ENCODE results near the gene ST7L.

The ST7L gene

DNA sequence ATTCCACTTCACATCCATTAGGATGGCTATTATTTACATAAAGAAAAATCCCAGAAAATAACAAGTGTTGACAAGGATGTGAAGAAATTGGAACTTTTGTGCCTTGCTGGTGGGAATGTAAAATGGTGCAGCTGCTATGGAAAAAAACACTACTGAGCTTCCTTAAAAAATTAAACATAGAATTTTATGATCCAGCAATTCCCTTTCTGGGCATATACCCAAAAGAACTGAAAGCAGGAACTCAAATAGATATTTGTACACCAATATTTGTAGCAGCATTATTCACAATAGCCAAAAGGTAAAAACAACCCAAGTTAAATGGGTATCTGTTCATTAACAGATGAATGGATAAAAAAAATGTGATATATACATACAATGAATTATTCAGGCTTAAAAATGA lies 64.5 kb downstream of the ST7L start:
- peak; percentile 41 for DNase-seq (ENCODE audit: low read depth)
- TF ChIP-seq, protein P1, sequence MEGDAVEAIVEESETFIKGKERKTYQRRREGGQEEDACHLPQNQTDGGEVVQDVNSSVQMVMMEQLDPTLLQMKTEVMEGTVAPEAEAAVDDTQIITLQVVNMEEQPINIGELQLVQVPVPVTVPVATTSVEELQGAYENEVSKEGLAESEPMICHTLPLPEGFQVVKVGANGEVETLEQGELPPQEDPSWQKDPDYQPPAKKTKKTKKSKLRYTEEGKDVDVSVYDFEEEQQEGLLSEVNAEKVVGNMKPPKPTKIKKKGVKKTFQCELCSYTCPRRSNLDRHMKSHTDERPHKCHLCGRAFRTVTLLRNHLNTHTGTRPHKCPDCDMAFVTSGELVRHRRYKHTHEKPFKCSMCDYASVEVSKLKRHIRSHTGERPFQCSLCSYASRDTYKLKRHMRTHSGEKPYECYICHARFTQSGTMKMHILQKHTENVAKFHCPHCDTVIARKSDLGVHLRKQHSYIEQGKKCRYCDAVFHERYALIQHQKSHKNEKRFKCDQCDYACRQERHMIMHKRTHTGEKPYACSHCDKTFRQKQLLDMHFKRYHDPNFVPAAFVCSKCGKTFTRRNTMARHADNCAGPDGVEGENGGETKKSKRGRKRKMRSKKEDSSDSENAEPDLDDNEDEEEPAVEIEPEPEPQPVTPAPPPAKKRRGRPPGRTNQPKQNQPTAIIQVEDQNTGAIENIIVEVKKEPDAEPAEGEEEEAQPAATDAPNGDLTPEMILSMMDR (IDR thresholded peaks at IDR 0.05; ENCODE audit: control insufficient read depth, extremely low read depth, insufficient read depth), result no peak
- H3K4me3 ChIP-seq (ENCODE audit: low read depth, low read length), result no peak overlapping the region

GRCh38 chr1:112549590-112549989 lies 69.4 kb downstream of the ST7L start:
- TF ChIP-seq, protein P1 (IDR thresholded peaks at IDR 0.05; ENCODE audit: control insufficient read depth, extremely low read depth, insufficient read depth), result no peak
- DNase-seq (ENCODE audit: low read depth), result no peak
- H3K4me3 ChIP-seq (ENCODE audit: low read depth, low read length), result no peak overlapping the region

DNA sequence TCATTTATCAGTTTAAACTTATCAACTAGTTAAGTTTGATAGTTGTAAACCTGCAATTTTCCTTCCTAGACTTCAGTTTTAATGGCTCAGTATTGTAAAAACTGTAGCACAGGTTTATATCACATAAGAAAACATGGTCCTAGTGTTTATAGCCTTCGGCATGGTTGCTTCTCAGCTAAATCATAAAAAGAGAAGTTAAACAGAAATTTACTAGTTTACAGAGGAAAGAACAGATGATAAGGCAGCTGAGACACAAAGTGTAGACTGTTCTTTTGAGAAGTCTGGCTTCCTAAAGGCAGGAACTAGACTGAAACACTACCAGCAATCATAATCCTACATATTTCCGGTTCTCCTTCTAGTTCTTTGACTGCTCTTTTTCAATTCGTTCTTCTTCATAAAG lies 70.4 kb downstream of the ST7L start:
- H3K4me3 ChIP-seq (ENCODE audit: low read depth, low read length), result no peak overlapping the region
- DNase-seq (ENCODE audit: low read depth), result peak; percentile 76
- TF ChIP-seq, protein P1 (IDR thresholded peaks at IDR 0.05; ENCODE audit: control insufficient read depth, extremely low read depth, insufficient read depth), result no peak

GRCh38 chr1:112546076-112546475 lies 72.9 kb downstream of the ST7L start:
- DNase-seq (ENCODE audit: low read depth), result no peak
- no peak overlapping the region for H3K4me3 ChIP-seq (ENCODE audit: low read depth, low read length)
- TF ChIP-seq, protein P1 (IDR thresholded peaks at IDR 0.05; ENCODE audit: control insufficient read depth, extremely low read depth, insufficient read depth), result no peak

GRCh38 chr1:112544751-112545150 lies 74.2 kb downstream of the ST7L start:
- H3K4me3 ChIP-seq (ENCODE audit: low read depth, low read length), result no peak overlapping the region
- DNase-seq (ENCODE audit: low read depth), result no peak
- TF ChIP-seq, protein P1 (IDR thresholded peaks at IDR 0.05; ENCODE audit: control insufficient read depth, extremely low read depth, insufficient read depth), result no peak

DNA sequence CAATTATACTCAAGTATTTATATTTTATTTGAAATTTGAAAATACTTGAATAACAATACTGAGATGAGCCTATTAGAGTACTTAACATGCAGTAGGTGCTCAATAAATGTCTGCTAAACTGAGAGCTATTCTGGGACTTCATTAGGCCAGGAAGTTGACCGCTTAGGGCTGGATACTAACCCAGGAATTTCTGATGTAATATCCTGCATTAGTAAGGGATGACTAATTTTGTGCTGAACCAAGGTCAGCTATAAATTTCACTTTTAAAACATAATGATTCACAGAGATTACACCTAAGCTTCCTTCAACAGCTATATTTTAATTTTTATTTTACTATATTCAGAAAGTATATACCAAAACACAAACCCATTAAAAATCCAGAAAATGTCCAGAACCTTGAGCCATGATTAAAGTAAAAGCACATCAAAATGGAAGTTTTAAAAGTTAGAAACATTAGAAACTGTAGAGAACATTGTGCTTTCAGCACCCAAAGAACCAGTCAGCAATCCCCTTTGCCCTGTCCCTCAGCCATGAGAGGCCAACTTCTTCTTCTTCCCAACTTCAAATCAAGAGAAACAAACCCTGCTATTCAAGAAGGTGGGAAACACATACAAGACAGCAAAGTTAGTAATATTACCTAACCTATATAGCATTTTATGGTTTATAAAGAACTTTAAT lies 74.8 kb downstream of the ST7L start:
- no peak overlapping the region for H3K4me3 ChIP-seq (ENCODE audit: low read depth, low read length)
- TF ChIP-seq, protein P1 (IDR thresholded peaks at IDR 0.05; ENCODE audit: control insufficient read depth, extremely low read depth, insufficient read depth), result no peak
- DNase-seq (ENCODE audit: low read depth), result no peak

Measured in LNCaP clone FGC (cell line).